NCI-H128 (cell line): ENCODE measurements around the gene UBE2M.

Experiments used
- DNase-seq: peaks from one replicate; lab custom pipeline; 2025; ENCODE audit not compliant: unreplicated experiment; lab: John Stamatoyannopoulos, UW

UBE2M gene

GRCh38 chr19:58555920-58556621 lies 2.3 kb downstream of the UBE2M start:
- DNase-seq, result no peak

DNA sequence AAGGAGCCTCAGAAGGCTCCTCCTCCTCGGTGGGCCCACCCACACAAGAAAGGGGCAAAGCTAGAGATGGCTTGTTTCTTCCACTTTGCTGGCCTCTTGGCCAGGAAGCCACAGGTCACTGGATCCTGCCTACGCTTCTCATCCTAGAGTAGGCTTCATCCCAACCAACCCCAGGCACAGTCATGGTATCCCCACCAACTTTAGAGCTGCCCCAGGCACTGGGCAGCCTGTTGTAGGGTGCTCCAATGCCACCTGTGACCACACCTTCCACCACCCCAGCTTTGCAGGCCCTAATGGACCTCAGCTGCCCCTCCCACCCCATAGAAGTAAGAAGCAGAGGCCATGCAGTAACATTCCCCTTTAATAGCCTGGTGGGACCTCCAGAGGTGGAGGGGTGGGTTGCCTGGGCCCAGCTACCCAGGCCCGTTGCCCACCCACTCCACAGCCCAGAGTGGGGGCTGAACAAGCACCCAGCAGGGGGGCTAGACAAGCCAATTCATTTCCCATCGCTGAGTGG lies 3.0 kb downstream of the UBE2M start:
- no peak for DNase-seq

- no peak for DNase-seq
Measured at GRCh38 chr19:58554494-58555368, 3.7 kb downstream of the UBE2M start, which contains the start of gene CHMP2A. CHMP2A (minus strand) TSS chr19:58555105; CDS start chr19:58554212, 893 bp downstream.

- DNase-seq, result no peak
Measured at GRCh38 chr19:58553799-58554493, 4.5 kb downstream of the UBE2M start.

DNA sequence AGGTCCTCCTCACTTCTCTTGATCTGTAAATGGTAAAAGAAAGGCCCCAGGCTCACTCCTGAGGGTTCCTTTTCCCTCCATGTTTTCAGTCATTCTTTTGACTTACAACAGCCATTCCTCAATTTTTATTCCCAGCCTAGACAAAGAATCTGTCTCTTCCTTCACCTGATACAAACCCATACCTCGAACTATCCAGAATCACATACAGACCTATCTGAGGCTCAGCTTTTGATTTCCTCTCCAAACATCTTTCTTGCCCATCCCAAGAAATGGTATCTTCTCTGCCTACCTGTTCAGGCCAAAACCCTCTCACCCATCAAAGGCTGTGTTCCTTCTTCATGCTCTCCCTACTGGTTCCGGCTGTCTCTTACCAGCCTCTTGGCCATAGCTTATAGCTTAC lies 5.8 kb downstream of the UBE2M start:
- DNase-seq, result no peak

GRCh38 chr19:58551577-58552471 lies 6.6 kb downstream of the UBE2M start:
- DNase-seq, result no peak

DNA sequence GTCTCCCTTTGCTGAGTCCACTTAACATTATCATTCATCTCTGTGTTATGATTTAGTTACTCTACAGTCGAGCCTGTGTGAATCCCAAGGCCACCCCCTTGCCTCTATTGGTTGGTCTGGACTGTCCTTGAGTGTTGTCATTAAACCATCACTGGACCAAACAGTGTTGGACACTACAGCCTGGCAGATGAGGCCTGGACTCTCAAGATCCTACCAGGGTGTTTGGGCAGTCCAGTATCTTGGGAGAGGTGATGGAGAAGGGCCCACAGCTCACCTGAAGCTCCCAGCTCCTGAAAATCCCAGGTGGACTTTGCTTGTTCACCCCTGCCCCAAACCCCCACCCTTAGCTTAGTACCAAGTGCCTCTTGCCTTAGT lies 7.3 kb downstream of the UBE2M start:
- DNase-seq, result no peak

DNA sequence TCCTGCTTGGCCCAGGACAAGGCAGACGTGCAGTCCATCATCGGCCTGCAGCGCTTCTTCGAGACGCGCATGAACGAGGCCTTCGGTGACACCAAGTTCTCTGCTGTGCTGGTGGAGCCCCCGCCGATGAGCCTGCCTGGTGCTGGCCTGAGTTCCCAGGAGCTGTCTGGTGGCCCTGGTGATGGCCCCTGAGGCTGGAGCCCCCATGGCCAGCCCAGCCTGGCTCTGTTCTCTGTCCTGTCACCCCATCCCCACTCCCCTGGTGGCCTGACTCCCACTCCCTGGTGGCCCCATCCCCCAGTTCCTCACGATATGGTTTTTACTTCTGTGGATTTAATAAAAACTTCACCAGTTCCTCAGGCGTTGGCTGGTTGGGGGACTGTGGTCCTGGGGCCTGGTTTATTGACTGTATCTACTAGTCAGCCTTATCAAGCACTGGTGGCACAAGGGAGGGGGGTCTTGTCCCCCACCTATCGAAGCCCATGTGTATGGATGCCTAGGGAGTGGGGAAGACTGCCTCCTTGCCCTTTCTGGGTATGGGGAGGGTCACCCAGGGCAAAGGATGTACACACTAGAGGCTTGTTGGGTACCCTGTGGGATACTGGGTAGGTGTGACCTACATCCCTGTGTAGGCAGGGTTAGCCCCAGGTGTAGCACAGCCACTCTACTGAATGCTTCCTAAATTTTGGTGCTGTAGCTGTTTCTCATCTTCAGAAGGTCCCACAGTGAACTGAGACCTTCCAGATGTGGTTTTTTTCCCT lies 7.9 kb downstream of the UBE2M start:
- no peak for DNase-seq

GRCh38 chr19:58549664-58550361 lies 8.6 kb downstream of the UBE2M start:
- DNase-seq, result no peak

- no peak for DNase-seq
Measured at GRCh38 chr19:58548859-58549663, 9.3 kb downstream of the UBE2M start.

GRCh38 chr19:58547323-58548312 lies 10.8 kb downstream of the UBE2M start:
- DNase-seq, result no peak

GRCh38 chr19:58546019-58546530 lies 12.3 kb downstream of the UBE2M start:
- DNase-seq, result no peak

DNA sequence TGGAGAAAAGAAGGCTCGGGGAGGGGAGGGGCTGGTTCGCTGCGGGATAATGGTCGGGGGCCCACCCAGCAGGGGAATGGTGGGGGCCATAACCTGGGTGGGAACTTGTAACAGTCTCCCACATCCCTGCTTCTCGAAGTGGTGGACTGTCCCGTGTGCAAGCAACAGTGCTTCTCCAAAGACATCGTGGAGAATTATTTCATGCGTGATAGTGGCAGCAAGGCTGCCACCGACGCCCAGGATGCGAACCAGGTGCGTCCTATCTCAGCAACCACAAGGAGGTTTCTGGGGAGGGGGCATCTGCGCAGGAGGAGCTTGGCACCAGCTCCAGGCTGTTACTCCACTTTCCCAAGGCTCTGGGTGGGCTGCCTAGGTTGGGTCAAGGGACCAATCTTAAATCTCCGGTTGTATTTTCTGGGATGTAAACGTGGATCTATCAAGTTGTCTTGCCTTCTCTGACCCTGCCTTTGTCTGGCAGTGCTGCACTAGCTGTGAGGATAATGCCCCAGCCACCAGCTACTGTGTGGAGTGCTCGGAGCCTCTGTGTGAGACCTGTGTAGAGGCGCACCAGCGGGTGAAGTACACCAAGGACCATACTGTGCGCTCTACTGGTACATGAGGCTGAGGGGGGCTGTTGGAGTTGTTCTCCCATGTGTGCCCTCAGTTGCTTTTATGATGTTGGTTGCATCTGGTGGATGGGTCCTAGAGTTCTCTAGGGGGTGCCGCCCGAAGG lies 13.0 kb downstream of the UBE2M start:
- no peak for DNase-seq

- no peak for DNase-seq
Measured at GRCh38 chr19:58544591-58545285, 13.7 kb downstream of the UBE2M start.

GRCh38 chr19:58543826-58544590 lies 14.4 kb downstream of the UBE2M start, which contains the start of gene TRIM28:
TRIM28 (plus strand) TSS chr19:58544064; CDS start chr19:58544758, 694 bp downstream.
- DNase-seq, result no peak
